GM12878 (cell line): ENCODE data around the gene DUSP22. TPM values are rescaled to one million over a fixed set of nuclear protein-coding genes. Genes with fewer than 3 reads are reported as not detected.
A peak's percentile ranks its signal among the peaks of the same experiment; 100 is the strongest.

Experiments used
- BACH1 ChIP-seq: fragments of 450-650 bp; IDR thresholded peaks from 2 replicates; pipeline ENCODE4 v1.6.1; 2017; ENCODE audit warnings: mild to moderate bottlenecking, borderline replicate concordance
- BRCA1 ChIP-seq: IDR thresholded peaks from 2 replicates; pipeline ENCODE4 v1.6.1; 2011; ENCODE audit warnings: low read depth, low read length, improper control_type of control experiment
- DPF2 ChIP-seq: fragments of 450-650 bp; IDR thresholded peaks from 2 replicates; pipeline ENCODE4 v1.6.1; 2017; ENCODE audit warnings: mild to moderate bottlenecking
- EP300 ChIP-seq, 2 experiments: fragments of 150-350 bp in 1 of 2; IDR thresholded peaks; 2 replicates each; pipeline ENCODE4 v1.6.1; 2011 to 2012; ENCODE audit warnings: low read depth in 2 of 2, low read length in 2 of 2, borderline replicate concordance in 1 of 2, improper control_type of control experiment in 1 of 2, inconsistent platforms in 1 of 2; ENCODE audit not compliant: control insufficient read depth in 1 of 2
- IRF3 ChIP-seq: fragments of 450-650 bp; IDR thresholded peaks from 2 replicates; pipeline ENCODE4 v1.6.1; 2014; ENCODE audit warnings: mild to moderate bottlenecking
- KLF5 ChIP-seq: fragments of 450-650 bp; IDR thresholded peaks from 2 replicates; pipeline ENCODE4 v1.6.1; 2014; ENCODE audit warnings: mild to moderate bottlenecking; ENCODE audit not compliant: partially characterized antibody
- NFYA ChIP-seq: IDR thresholded peaks from 2 replicates; pipeline ENCODE4 v1.6.1; 2011; ENCODE audit warnings: low read depth, mild to moderate bottlenecking, low read length, improper control_type of control experiment, borderline replicate concordance
- RFX5 ChIP-seq: IDR thresholded peaks from 2 replicates; pipeline ENCODE4 v1.6.1; 2011; ENCODE audit warnings: low read depth, low read length, improper control_type of control experiment
- RUNX3 ChIP-seq: IDR thresholded peaks from 2 replicates; pipeline ENCODE4 v1.6.1; 2012; ENCODE audit warnings: low read length, inconsistent platforms
- SMAD1 ChIP-seq: fragments of 450-650 bp; IDR thresholded peaks from 2 replicates; pipeline ENCODE4 v1.6.1; 2018; ENCODE audit warnings: mild to moderate bottlenecking, low read depth; ENCODE audit not compliant: partially characterized antibody
- SMARCA5 ChIP-seq: fragments of 450-650 bp; IDR thresholded peaks from 2 replicates; pipeline ENCODE4 v1.6.1; 2017; ENCODE audit warnings: mild to moderate bottlenecking
- ZNF384 ChIP-seq: IDR thresholded peaks from 2 replicates; pipeline ENCODE4 v1.6.1; 2012; ENCODE audit warnings: low read depth, mild to moderate bottlenecking, low read length, improper control_type of control experiment, borderline replicate concordance
- ZNF622 ChIP-seq: fragments of 450-650 bp; IDR thresholded peaks from 2 replicates; pipeline ENCODE4 v1.6.1; 2017; ENCODE audit warnings: mild to moderate bottlenecking, inconsistent platforms
- ZNF687 ChIP-seq: fragments of 450-650 bp; IDR thresholded peaks from 2 replicates; pipeline ENCODE4 v1.6.1; 2017; ENCODE audit warnings: mild to moderate bottlenecking, moderate library complexity
- ZZZ3 ChIP-seq: IDR thresholded peaks from 2 replicates; pipeline ENCODE4 v1.6.1; 2011; ENCODE audit warnings: low read depth; ENCODE audit not compliant: control insufficient read depth, insufficient read length
- polyA plus RNA-seq, 11 experiments: library from polyadenylated mRNA; depleted of rRNA in 4 of 11; unstranded in 6 of 11; stranded (reverse) in 5 of 11; fragments of >200 nt; fragmentation: Nextera tagmentation in 4 of 11; fragmentation: Illumina TruSeq in 1 of 11; extraction: Ambion mirVana in 4 of 11; extraction: Trizol in 1 of 11; gene quantifications; 1 replicate in 1 of 11; 2 replicates in 10 of 11; pipeline versions ENCODE4 v1.2.1 to v1.2.3, GENCODE V29; 2011 to 2016; ENCODE audit warnings: inconsistent platforms in 2 of 11, missing spikeins in 2 of 11, low read depth in 1 of 11
- total RNA-seq, 4 experiments: library from RNA; depleted of rRNA in 3 of 4; stranded (reverse); fragments of >200 nt in 3 of 4; fragmentation: Illumina TruSeq in 1 of 4; extraction: Trizol in 1 of 4; gene quantifications; 2 replicates each; pipeline versions ENCODE4 v1.2.1 to v1.2.3, GENCODE V29; 2013 to 2021
- TF ChIP-seq, protein P1 (sequence below): fragments of 450-650 bp; IDR thresholded peaks from 2 replicates; pipeline ENCODE4 v1.6.1; 2018; ENCODE audit warnings: mild to moderate bottlenecking, low read depth, moderate library complexity; ENCODE audit not compliant: partially characterized antibody
- TF ChIP-seq, protein P2 (sequence below): fragments of 150-350 bp; IDR thresholded peaks from 2 replicates; pipeline ENCODE4 v1.6.1; 2014; ENCODE audit warnings: mild to moderate bottlenecking, low read depth, low read length
- TF ChIP-seq, protein P3 (sequence below): fragments of 450-650 bp; IDR thresholded peaks from 2 replicates; pipeline ENCODE4 v1.6.1; 2016; ENCODE audit warnings: mild to moderate bottlenecking

Gene DUSP22
- total and polyA plus RNA-seq, 10 of the 15 experiments (the other 5 are each of a cell fraction or from before 2014, with no cell fraction given): 78.9 to 156 (median 107) TPM

DNA sequence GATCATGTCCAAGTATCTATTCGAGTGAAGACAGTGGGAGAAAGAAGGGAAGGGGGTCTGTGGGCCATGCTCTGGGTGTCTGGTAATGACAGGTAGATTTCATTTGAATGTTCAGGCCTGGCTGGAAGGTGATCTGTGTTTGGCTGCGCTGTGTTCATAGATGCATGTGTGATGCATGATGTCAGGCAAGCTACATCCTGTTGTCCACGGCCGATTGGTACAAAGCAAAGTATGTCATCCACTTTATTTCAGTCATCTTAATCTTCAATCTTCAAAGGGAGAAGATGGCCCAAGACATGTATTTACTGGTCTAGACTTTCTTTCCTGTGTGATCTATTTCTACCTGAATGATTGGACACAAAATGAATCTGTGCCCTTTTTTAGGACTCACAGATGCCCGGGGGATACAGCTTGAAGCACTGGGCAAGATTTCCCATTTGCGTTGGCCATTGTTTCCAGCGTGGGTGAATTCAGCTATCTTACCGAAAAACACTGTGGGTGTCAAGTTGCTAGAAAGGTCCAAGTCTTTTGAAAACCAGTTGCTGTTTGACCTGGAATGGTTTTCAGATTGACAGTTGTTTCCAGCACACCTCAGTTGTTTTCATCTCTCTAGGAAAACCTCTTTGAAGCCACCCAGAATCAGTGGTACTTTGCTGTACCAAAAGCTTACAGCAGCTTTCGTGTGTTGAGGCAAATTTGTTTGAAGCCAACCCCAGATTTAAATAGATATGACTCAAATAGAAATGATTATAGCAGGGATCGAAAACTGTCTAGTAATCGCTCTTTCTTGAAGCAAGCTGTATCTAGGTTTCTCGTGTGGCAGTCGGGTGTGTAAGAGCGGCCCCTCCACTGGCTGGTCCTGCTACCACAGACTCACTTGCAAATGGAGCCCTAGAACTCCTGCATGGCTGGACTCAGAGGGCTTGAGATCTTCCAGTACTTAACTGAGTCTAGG lies 27.2 kb downstream of the DUSP22 start (continued):
- TF ChIP-seq, protein P1, sequence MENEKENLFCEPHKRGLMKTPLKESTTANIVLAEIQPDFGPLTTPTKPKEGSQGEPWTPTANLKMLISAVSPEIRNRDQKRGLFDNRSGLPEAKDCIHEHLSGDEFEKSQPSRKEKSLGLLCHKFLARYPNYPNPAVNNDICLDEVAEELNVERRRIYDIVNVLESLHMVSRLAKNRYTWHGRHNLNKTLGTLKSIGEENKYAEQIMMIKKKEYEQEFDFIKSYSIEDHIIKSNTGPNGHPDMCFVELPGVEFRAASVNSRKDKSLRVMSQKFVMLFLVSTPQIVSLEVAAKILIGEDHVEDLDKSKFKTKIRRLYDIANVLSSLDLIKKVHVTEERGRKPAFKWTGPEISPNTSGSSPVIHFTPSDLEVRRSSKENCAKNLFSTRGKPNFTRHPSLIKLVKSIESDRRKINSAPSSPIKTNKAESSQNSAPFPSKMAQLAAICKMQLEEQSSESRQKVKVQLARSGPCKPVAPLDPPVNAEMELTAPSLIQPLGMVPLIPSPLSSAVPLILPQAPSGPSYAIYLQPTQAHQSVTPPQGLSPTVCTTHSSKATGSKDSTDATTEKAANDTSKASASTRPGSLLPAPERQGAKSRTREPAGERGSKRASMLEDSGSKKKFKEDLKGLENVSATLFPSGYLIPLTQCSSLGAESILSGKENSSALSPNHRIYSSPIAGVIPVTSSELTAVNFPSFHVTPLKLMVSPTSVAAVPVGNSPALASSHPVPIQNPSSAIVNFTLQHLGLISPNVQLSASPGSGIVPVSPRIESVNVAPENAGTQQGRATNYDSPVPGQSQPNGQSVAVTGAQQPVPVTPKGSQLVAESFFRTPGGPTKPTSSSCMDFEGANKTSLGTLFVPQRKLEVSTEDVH: no peak
- TF ChIP-seq, protein P2, sequence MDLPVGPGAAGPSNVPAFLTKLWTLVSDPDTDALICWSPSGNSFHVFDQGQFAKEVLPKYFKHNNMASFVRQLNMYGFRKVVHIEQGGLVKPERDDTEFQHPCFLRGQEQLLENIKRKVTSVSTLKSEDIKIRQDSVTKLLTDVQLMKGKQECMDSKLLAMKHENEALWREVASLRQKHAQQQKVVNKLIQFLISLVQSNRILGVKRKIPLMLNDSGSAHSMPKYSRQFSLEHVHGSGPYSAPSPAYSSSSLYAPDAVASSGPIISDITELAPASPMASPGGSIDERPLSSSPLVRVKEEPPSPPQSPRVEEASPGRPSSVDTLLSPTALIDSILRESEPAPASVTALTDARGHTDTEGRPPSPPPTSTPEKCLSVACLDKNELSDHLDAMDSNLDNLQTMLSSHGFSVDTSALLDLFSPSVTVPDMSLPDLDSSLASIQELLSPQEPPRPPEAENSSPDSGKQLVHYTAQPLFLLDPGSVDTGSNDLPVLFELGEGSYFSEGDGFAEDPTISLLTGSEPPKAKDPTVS: no peak
- no peak for TF ChIP-seq ZZZ3
- no peak for TF ChIP-seq SMAD1
- peak; percentile 93 for TF ChIP-seq DPF2
- no peak for TF ChIP-seq IRF3
- no peak for TF ChIP-seq ZNF384
- TF ChIP-seq BACH1: peak; percentile 8
- TF ChIP-seq, protein P3, sequence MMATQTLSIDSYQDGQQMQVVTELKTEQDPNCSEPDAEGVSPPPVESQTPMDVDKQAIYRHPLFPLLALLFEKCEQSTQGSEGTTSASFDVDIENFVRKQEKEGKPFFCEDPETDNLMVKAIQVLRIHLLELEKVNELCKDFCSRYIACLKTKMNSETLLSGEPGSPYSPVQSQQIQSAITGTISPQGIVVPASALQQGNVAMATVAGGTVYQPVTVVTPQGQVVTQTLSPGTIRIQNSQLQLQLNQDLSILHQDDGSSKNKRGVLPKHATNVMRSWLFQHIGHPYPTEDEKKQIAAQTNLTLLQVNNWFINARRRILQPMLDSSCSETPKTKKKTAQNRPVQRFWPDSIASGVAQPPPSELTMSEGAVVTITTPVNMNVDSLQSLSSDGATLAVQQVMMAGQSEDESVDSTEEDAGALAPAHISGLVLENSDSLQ: peak; percentile 54
- no peak for TF ChIP-seq RFX5
- peak; percentile 82 for TF ChIP-seq ZNF687
- peak; percentile 72 to 85; a peak in 3 of 4 replicates for TF ChIP-seq EP300 (IDR thresholded peaks at IDR 0.05; ENCODE audit: borderline replicate concordance in 1 of 2, control insufficient read depth in 1 of 2, low read depth in 2 of 2, low read length in 2 of 2)
- no peak for TF ChIP-seq NFYA
- peak; percentile 68 for TF ChIP-seq KLF5
- TF ChIP-seq ZNF622: no peak
- no peak for TF ChIP-seq RUNX3
- TF ChIP-seq SMARCA5: no peak; the same call in 1 of the 2 replicates
- TF ChIP-seq BRCA1: no peak
